ENCODE measurements around the gene MT1X. TPM values are rescaled to one million over a fixed set of nuclear protein-coding genes. Genes with fewer than 3 reads are reported as not detected.

Gene MT1X
- total and polyA plus RNA-seq, 2 experiments from 2014 or later: 39.8 to 127 TPM

- Histone ChIP-seq H4K20me1 (ENCODE audit: insufficient read depth, poor library complexity, severe bottlenecking) (no peaks in the 10 kb centered on the region), H3K79me2 (no peaks in the 10 kb centered on the region), H3K36me3 (replicated peaks; ENCODE audit: insufficient read depth, low read depth) (no peaks in the 10 kb centered on the region), H3K4me3 (no peak overlapping the region), H3K27ac (no peak overlapping the region), H3K4me1 (ENCODE audit: insufficient read depth) (no peaks in the 10 kb centered on the region), H3K9me2 (replicated peaks; ENCODE audit: insufficient read depth) (no peaks in the 10 kb centered on the region), H3K9me3 (ENCODE audit: low read depth) (no peaks in the 10 kb centered on the region), H2AFZ (no peak overlapping the region), H3K4me2 (peak overlapping the region; percentile 2), H3K27me3 (no peaks in the 10 kb centered on the region)
- TF ChIP-seq EZH2phosphoT487 (IDR thresholded peaks at IDR 0.05; ENCODE audit: low read depth, severe bottlenecking, unreplicated experiment) (no peak), EZH2 (IDR thresholded peaks at IDR 0.05; ENCODE audit: borderline replicate concordance) (no peak)
- TF ChIP-seq, protein P1, sequence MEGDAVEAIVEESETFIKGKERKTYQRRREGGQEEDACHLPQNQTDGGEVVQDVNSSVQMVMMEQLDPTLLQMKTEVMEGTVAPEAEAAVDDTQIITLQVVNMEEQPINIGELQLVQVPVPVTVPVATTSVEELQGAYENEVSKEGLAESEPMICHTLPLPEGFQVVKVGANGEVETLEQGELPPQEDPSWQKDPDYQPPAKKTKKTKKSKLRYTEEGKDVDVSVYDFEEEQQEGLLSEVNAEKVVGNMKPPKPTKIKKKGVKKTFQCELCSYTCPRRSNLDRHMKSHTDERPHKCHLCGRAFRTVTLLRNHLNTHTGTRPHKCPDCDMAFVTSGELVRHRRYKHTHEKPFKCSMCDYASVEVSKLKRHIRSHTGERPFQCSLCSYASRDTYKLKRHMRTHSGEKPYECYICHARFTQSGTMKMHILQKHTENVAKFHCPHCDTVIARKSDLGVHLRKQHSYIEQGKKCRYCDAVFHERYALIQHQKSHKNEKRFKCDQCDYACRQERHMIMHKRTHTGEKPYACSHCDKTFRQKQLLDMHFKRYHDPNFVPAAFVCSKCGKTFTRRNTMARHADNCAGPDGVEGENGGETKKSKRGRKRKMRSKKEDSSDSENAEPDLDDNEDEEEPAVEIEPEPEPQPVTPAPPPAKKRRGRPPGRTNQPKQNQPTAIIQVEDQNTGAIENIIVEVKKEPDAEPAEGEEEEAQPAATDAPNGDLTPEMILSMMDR (IDR thresholded peaks at IDR 0.05; ENCODE audit: poor library complexity): no peak
- DNase-seq (ENCODE audit: low spot score): no peak
- WGBS (ENCODE audit: low lambda C conversion rate, missing lambda C conversion rate): 81% methylated on average over 7 of the region's 7 CpGs
These were observed 19.3 kb downstream of the MT1X start for GRCh38 chr16:56701534-56701933.

GRCh38 chr16:56702836-56703235, 20.6 kb downstream of the MT1X start:
- DNase-seq (ENCODE audit: low spot score): no peak
- H3K79me2 ChIP-seq: no peaks in the 10 kb centered on the region
- H3K4me1 ChIP-seq (ENCODE audit: insufficient read depth): no peaks in the 10 kb centered on the region
- H3K27me3 ChIP-seq: no peaks in the 10 kb centered on the region
- H3K9me2 ChIP-seq (replicated peaks; ENCODE audit: insufficient read depth): no peaks in the 10 kb centered on the region
- no peaks in the 10 kb centered on the region for H3K36me3 ChIP-seq (replicated peaks; ENCODE audit: insufficient read depth, low read depth)
- no peak overlapping the region for H3K27ac ChIP-seq
- no peaks in the 10 kb centered on the region for H4K20me1 ChIP-seq (ENCODE audit: insufficient read depth, poor library complexity, severe bottlenecking)
- no peak overlapping the region for H3K4me3 ChIP-seq
- H3K4me2 ChIP-seq: no peak overlapping the region
- TF ChIP-seq EZH2 (IDR thresholded peaks at IDR 0.05; ENCODE audit: borderline replicate concordance) (no peak), EZH2phosphoT487 (IDR thresholded peaks at IDR 0.05; ENCODE audit: low read depth, severe bottlenecking, unreplicated experiment) (no peak)
- TF ChIP-seq, protein P1 (IDR thresholded peaks at IDR 0.05; ENCODE audit: poor library complexity): no peak
- WGBS (ENCODE audit: low lambda C conversion rate, missing lambda C conversion rate): 89% methylated on average over 5 of the region's 5 CpGs
- H3K9me3 ChIP-seq (ENCODE audit: low read depth): no peaks in the 10 kb centered on the region
- no peak overlapping the region for H2AFZ ChIP-seq

- DNase-seq (ENCODE audit: low spot score): no peak
- no peaks in the 10 kb centered on the region for H3K9me3 ChIP-seq (ENCODE audit: low read depth)
- H2AFZ ChIP-seq: no peak overlapping the region
- 68% methylated on average over 13 of the region's 13 CpGs for WGBS (ENCODE audit: low lambda C conversion rate, missing lambda C conversion rate)
- no peaks in the 10 kb centered on the region for H3K9me2 ChIP-seq (replicated peaks; ENCODE audit: insufficient read depth)
- no peaks in the 10 kb centered on the region for H3K4me1 ChIP-seq (ENCODE audit: insufficient read depth)
- no peaks in the 10 kb centered on the region for H3K36me3 ChIP-seq (replicated peaks; ENCODE audit: insufficient read depth, low read depth)
- H3K27me3 ChIP-seq: no peaks in the 10 kb centered on the region
- no peak for TF ChIP-seq EZH2 (IDR thresholded peaks at IDR 0.05; ENCODE audit: borderline replicate concordance)
- TF ChIP-seq, protein P1 (IDR thresholded peaks at IDR 0.05; ENCODE audit: poor library complexity): no peak
- no peak for TF ChIP-seq EZH2phosphoT487 (IDR thresholded peaks at IDR 0.05; ENCODE audit: low read depth, severe bottlenecking, unreplicated experiment)
- H3K4me2 ChIP-seq: no peak overlapping the region
- H3K27ac ChIP-seq: no peak overlapping the region
- H4K20me1 ChIP-seq (ENCODE audit: insufficient read depth, poor library complexity, severe bottlenecking): no peaks in the 10 kb centered on the region
- H3K4me3 ChIP-seq: no peak overlapping the region
- H3K79me2 ChIP-seq: no peaks in the 10 kb centered on the region
These were observed 26.5 kb downstream of the MT1X start for GRCh38 chr16:56708525-56709442.

Data from hepatocyte (in vitro differentiated cells).